ENCODE data around the gene HSD17B13.
"Not testable (repeated sequence)": the region's sequence is repeated elsewhere in the genome, so short reads cannot be mapped to it uniquely, and the experiment has no call there.

The HSD17B13 gene

GRCh38 chr4:87305562-87305961 lies 17.1 kb downstream of the HSD17B13 start (continued):
- TF ChIP-seq TOX (CRISPR knock-in tag; IDR thresholded peaks at IDR 0.05; ENCODE audit: borderline replicate concordance) (no peak), SNAI2 (CRISPR knock-in tag; IDR thresholded peaks at IDR 0.05) (no peak), RARB (CRISPR knock-in tag; IDR thresholded peaks at IDR 0.05) (no peak), TSHZ2 (CRISPR knock-in tag; IDR thresholded peaks at IDR 0.05) (no peak), ZFP3 (CRISPR knock-in tag; IDR thresholded peaks at IDR 0.05) (no peak), CSRNP3 (CRISPR knock-in tag; IDR thresholded peaks at IDR 0.05) (no peak)

- TF ChIP-seq ZFP30 (CRISPR knock-in tag; IDR thresholded peaks at IDR 0.05) = no peak
- TF ChIP-seq CREB5 (CRISPR knock-in tag; IDR thresholded peaks at IDR 0.05; ENCODE audit: low read depth) = no peak
- TF ChIP-seq ARNTL (CRISPR knock-in tag; IDR thresholded peaks at IDR 0.05; ENCODE audit: borderline replicate concordance, low read depth) = no peak
These were observed 17.8 kb downstream of the HSD17B13 start for GRCh38 chr4:87304745-87305432.

GRCh38 chr4:87299898-87300297 lies 22.8 kb downstream of the HSD17B13 start:
- ATAC-seq = no peak
- TF ChIP-seq ESRRG (CRISPR knock-in tag; IDR thresholded peaks at IDR 0.05) (no peak), ZC3H10 (CRISPR knock-in tag; IDR thresholded peaks at IDR 0.05) (no peak), GLIS3 (CRISPR knock-in tag; IDR thresholded peaks at IDR 0.05) (no peak), TOX (CRISPR knock-in tag; IDR thresholded peaks at IDR 0.05; ENCODE audit: borderline replicate concordance) (no peak), ISL1 (CRISPR knock-in tag; IDR thresholded peaks at IDR 0.05) (no peak)

More at GRCh38 chr4:87304745-87305432, 17.8 kb downstream of the HSD17B13 start:
- ATAC-seq = peak; percentile 80

GRCh38 chr4:87298362-87298761 lies 24.3 kb downstream of the HSD17B13 start:
- no peak for ATAC-seq
- TF ChIP-seq CSRNP3 (CRISPR knock-in tag; IDR thresholded peaks at IDR 0.05) (no peak), SNAI2 (CRISPR knock-in tag; IDR thresholded peaks at IDR 0.05) (no peak)

GRCh38 chr4:87294911-87295310 lies 27.8 kb downstream of the HSD17B13 start:
- ATAC-seq = not testable (repeated sequence)

GRCh38 chr4:87293889-87294288 lies 28.8 kb downstream of the HSD17B13 start:
- ATAC-seq = not testable (repeated sequence)

- ATAC-seq = no peak
- TF ChIP-seq ESRRG (CRISPR knock-in tag; IDR thresholded peaks at IDR 0.05) (no peak), ZNF70 (CRISPR knock-in tag; IDR thresholded peaks at IDR 0.05) (no peak), ZC3H10 (CRISPR knock-in tag; IDR thresholded peaks at IDR 0.05) (no peak), PATZ1 (CRISPR knock-in tag; IDR thresholded peaks at IDR 0.05; ENCODE audit: borderline replicate concordance) (no peak), ZNF8 (CRISPR knock-in tag; IDR thresholded peaks at IDR 0.05) (no peak), OSR1 (CRISPR knock-in tag; IDR thresholded peaks at IDR 0.05) (no peak), PPARA (CRISPR knock-in tag; IDR thresholded peaks at IDR 0.05; ENCODE audit: borderline replicate concordance) (no peak), CSDC2 (CRISPR knock-in tag; IDR thresholded peaks at IDR 0.05) (no peak), POU6F1 (CRISPR knock-in tag; IDR thresholded peaks at IDR 0.05; ENCODE audit: borderline replicate concordance, low read depth) (no peak), SNAI2 (CRISPR knock-in tag; IDR thresholded peaks at IDR 0.05) (no peak), BACH2 (CRISPR knock-in tag; IDR thresholded peaks at IDR 0.05; ENCODE audit: borderline replicate concordance) (no peak), ARNTL (CRISPR knock-in tag; IDR thresholded peaks at IDR 0.05; ENCODE audit: borderline replicate concordance, low read depth) (no peak), ISL1 (CRISPR knock-in tag; IDR thresholded peaks at IDR 0.05) (no peak)
These were observed 35.7 kb downstream of the HSD17B13 start for GRCh38 chr4:87286970-87287369.
